OCI-LY3 (cell line): ENCODE results near the gene CHPF.

Experiments used
- CTCF ChIP-seq: fragments of 200-600, 300-600 bp; sonication (generic); IDR thresholded peaks from 2 replicates; pipeline ENCODE4 v1.5.1; 2014; ENCODE audit warnings: antibody characterized with exemption, low read length, low read depth
- EZH2phosphoT487 ChIP-seq: fragments of 200-600 bp; shearing (Covaris generic); IDR thresholded peaks from 2 replicates; pipeline ENCODE4 v1.6.1; 2018; ENCODE audit warnings: antibody characterized with exemption, mixed run types, low read depth

DNA sequence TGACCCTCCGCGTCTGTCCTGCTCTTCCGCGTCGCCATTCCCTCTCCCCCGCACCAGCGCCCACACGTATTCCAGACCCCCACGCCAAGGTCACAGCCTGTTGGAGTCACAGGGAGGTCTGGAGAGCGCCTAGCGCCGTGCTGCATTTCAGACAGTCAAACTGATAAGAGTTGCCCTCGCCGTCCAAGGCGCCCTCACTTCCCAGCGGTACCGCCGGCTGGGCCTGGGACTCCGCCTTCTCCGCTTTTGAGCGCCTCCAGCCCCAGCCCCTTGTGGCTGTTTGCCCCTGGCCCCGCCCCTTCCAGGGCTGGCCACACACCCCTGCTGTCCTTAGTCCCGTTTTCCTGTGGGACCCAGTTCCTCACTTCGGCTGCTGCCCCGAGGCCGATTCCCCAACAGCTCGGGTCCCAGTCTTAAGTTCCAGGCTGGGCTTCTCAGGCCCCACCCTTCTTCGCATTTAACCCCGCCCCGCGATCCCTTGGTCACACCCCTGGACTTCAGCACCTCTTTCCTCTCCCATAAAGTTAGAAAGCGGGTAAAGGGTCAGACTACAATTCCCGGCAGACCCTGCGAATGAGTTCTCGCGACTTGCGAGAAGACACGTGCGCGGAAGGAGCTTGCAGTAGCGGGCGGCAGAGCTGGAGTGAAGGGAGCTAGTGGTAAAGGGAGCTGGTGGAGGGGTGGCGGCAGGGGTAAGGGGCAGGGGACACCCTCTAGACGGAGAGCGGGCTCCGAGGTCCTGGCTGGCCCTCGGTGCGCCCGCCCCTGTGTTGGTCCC lies 45.1 kb downstream of the CHPF start, which contains the start of gene GMPPA:
- no peak for TF ChIP-seq CTCF
- no peak for TF ChIP-seq EZH2phosphoT487
